GM21825 (cell line): Measurements from ENCODE around the gene C16orf96.

ENCODE experiments used
- ATAC-seq: cut with Tn5 transposase; IDR thresholded peaks from one replicate; pipeline ENCODE4 v1.9.1; 2021; ENCODE audit warnings: mild to moderate bottlenecking, moderate library complexity; ENCODE audit not compliant: unreplicated experiment

C16orf96 gene

GRCh38 chr16:4615384-4616046 lies 59.4 kb downstream of the C16orf96 start:
- ATAC-seq = no peak

- peak; percentile 70 for ATAC-seq
Measured at GRCh38 chr16:4616047-4616811, 60.1 kb downstream of the C16orf96 start.

- ATAC-seq = no peak
Measured at GRCh38 chr16:4617880-4618279, 61.7 kb downstream of the C16orf96 start.

- ATAC-seq = no peak
Measured at GRCh38 chr16:4618645-4619418, 62.7 kb downstream of the C16orf96 start.

GRCh38 chr16:4623593-4623992 lies 67.5 kb downstream of the C16orf96 start:
- ATAC-seq = no peak

GRCh38 chr16:4624015-4624826 lies 68.1 kb downstream of the C16orf96 start, which contains the start of gene MGRN1:
Gene MGRN1, plus strand, starts transcription at chr16:4624826. Its CDS starts 135 bp downstream, at chr16:4624961.
- peak; percentile 75 for ATAC-seq

- ATAC-seq = peak; percentile 56
Measured at GRCh38 chr16:4624827-4625559, 68.9 kb downstream of the C16orf96 start.

- ATAC-seq = no peak
Measured at GRCh38 chr16:4625560-4626159, 69.5 kb downstream of the C16orf96 start.

- no peak for ATAC-seq
Measured at GRCh38 chr16:4626396-4626795, 70.3 kb downstream of the C16orf96 start.

- no peak for ATAC-seq
Measured at GRCh38 chr16:4628283-4628682, 72.1 kb downstream of the C16orf96 start.

GRCh38 chr16:4631444-4631843 lies 75.3 kb downstream of the C16orf96 start:
- ATAC-seq = no peak

GRCh38 chr16:4633910-4634635 lies 77.9 kb downstream of the C16orf96 start:
- no peak for ATAC-seq

GRCh38 chr16:4634768-4635167 lies 78.6 kb downstream of the C16orf96 start:
- no peak for ATAC-seq

- ATAC-seq = no peak
Measured at GRCh38 chr16:4636196-4636595, 80.1 kb downstream of the C16orf96 start.

GRCh38 chr16:4637501-4638166 lies 81.5 kb downstream of the C16orf96 start:
- no peak for ATAC-seq

- no peak for ATAC-seq
Measured at GRCh38 chr16:4639899-4640509, 83.9 kb downstream of the C16orf96 start.

- ATAC-seq = no peak
Measured at GRCh38 chr16:4640572-4641305, 84.6 kb downstream of the C16orf96 start.
